Bronchial epithelial cell (primary cell): ENCODE data around the gene CSAD. TPM values are rescaled to one million over a fixed set of nuclear protein-coding genes. Genes with fewer than 3 reads are reported as not detected.

Experiments used
- DNase-seq: peaks from one replicate; pipeline ENCODE4 v3.0.0-alpha.2; 2010; ENCODE audit warnings: low read depth
- FAIRE-seq: peaks from 2 replicates; lab custom pipeline; 2011; peaks lifted over from hg19 to GRCh38; lab: Jason Lieb, UNC
- H3K27me3 ChIP-seq: 2 replicates; pipeline ENCODE4 v1.5.1; 2011; ENCODE audit warnings: low read length; ENCODE audit not compliant: control insufficient read depth, insufficient read depth
- H3K36me3 ChIP-seq: 2 replicates; pipeline ENCODE4 v1.5.1; 2011; ENCODE audit warnings: low read length; ENCODE audit not compliant: control insufficient read depth, insufficient read depth
- H3K4me3 ChIP-seq: 2 replicates; pipeline ENCODE4 v1.5.1; 2011; ENCODE audit warnings: mild to moderate bottlenecking, low read depth, low read length, control low read depth
- CTCF ChIP-seq: IDR thresholded peaks from 2 replicates; pipeline ENCODE4 v1.5.1; 2011; ENCODE audit warnings: mild to moderate bottlenecking, moderate library complexity, low read length, control low read depth, inconsistent platforms; ENCODE audit not compliant: insufficient read depth, severe bottlenecking
- total RNA-seq: library from RNA; depleted of rRNA; stranded (reverse); fragments of >200 nt; gene quantifications from 2 replicates; pipeline ENCODE4 v1.2.1, GENCODE V29; 2014

CSAD gene
- total RNA-seq = 6.6 and 11.1 TPM in 2 replicates

GRCh38 chr12:53180220-53180930 lies at the start of gene CSAD, which contains the start of gene ZNF740:
CSAD (minus strand) TSS chr12:53180925; CDS start chr12:53173470, 7,455 bp downstream.
ZNF740 (plus strand) TSS chr12:53180722; CDS start chr12:53181984, 1,262 bp downstream.
- FAIRE-seq (no peak), DNase-seq (peak; percentile 93)
- H3K4me3 ChIP-seq = peak within 1 kb of the TSS; percentile 70
- H3K36me3 ChIP-seq = peaks cover 16% of the 10 kb centered on the region
- no peak for TF ChIP-seq CTCF
- no peaks in the 10 kb centered on the region for H3K27me3 ChIP-seq

- peaks cover 18% of the 10 kb centered on the region for H3K36me3 ChIP-seq
- no peak for TF ChIP-seq CTCF
- FAIRE-seq (no peak), DNase-seq (peak; percentile 73)
- peak overlapping the region; percentile 93 for H3K4me3 ChIP-seq
- no peaks in the 10 kb centered on the region for H3K27me3 ChIP-seq
Measured at GRCh38 chr12:53230108-53230845, 49.6 kb upstream of the CSAD start.

- DNase-seq (no peak), FAIRE-seq (no peak)
- peaks cover 22% of the 10 kb centered on the region for H3K36me3 ChIP-seq
- H3K4me3 ChIP-seq = peak overlapping the region; percentile 93
- no peak for TF ChIP-seq CTCF
- H3K27me3 ChIP-seq = no peaks in the 10 kb centered on the region
Measured at GRCh38 chr12:53229454-53229853, 48.7 kb upstream of the CSAD start.

GRCh38 chr12:53227836-53228235 lies 47.1 kb upstream of the CSAD start:
- H3K27me3 ChIP-seq = no peaks in the 10 kb centered on the region
- H3K36me3 ChIP-seq = peaks cover 24% of the 10 kb centered on the region
- H3K4me3 ChIP-seq = no peak overlapping the region
- no peak for TF ChIP-seq CTCF
- no peak for FAIRE-seq
- no peak for DNase-seq

- FAIRE-seq = no peak
- H3K27me3 ChIP-seq = no peaks in the 10 kb centered on the region
- no peak for TF ChIP-seq CTCF
- H3K36me3 ChIP-seq = peaks cover 24% of the 10 kb centered on the region
- no peak for DNase-seq
- H3K4me3 ChIP-seq = no peak overlapping the region
Measured at GRCh38 chr12:53227341-53227740, 46.6 kb upstream of the CSAD start.
